ENCODE measurements around the gene PRKAG3.

Gene PRKAG3

GRCh38 chr2:218831378-218831990 is at the start of gene PRKAG3:
TSS of gene PRKAG3 (minus strand) at chr2:218831803.
- no peak within 1 kb of the TSS for H3K4me3 Mint-ChIP-seq
- no peaks in the 10 kb centered on the region for H3K4me1 Mint-ChIP-seq (ENCODE audit: low read depth)
- H3K27ac Mint-ChIP-seq = no peak within 1 kb of the TSS
- H3K9me3 Mint-ChIP-seq (ENCODE audit: low read depth) = no peaks in the 10 kb centered on the region
- no peaks in the 10 kb centered on the region for H3K36me3 Mint-ChIP-seq
- H3K27me3 Mint-ChIP-seq = peaks cover 22% of the 10 kb centered on the region

GRCh38 chr2:218880859-218881594 is 49.4 kb upstream of the PRKAG3 start:
- Mint-ChIP-seq H3K4me3 (peak overlapping the region; percentile 80), H3K27me3 (peaks cover 3% of the 10 kb centered on the region), H3K4me1 (ENCODE audit: low read depth) (peaks cover 58% of the 10 kb centered on the region), H3K36me3 (no peaks in the 10 kb centered on the region), H3K27ac (peak overlapping the region; percentile 46), H3K9me3 (ENCODE audit: low read depth) (no peaks in the 10 kb centered on the region)

- Mint-ChIP-seq H3K4me3 (peak within 1 kb of the TSS; percentile 84), H3K36me3 (no peaks in the 10 kb centered on the region), H3K27ac (peak within 1 kb of the TSS; percentile 75), H3K27me3 (peaks cover 5% of the 10 kb centered on the region), H3K9me3 (ENCODE audit: low read depth) (no peaks in the 10 kb centered on the region), H3K4me1 (ENCODE audit: low read depth) (peaks cover 53% of the 10 kb centered on the region)
Observed at GRCh38 chr2:218880102-218880858, 48.7 kb upstream of the PRKAG3 start, which contains the start of gene WNT10A. TSS of gene WNT10A (plus strand) at chr2:218880852. CDS start at chr2:218880996, 144 bp downstream.

GRCh38 chr2:218879776-218880101 is 48.1 kb upstream of the PRKAG3 start:
- H3K4me1 Mint-ChIP-seq (ENCODE audit: low read depth) = peaks cover 50% of the 10 kb centered on the region
- H3K27ac Mint-ChIP-seq = peak overlapping the region; percentile 58
- H3K4me3 Mint-ChIP-seq = peak overlapping the region; percentile 84
- H3K27me3 Mint-ChIP-seq = peaks cover 6% of the 10 kb centered on the region
- no peaks in the 10 kb centered on the region for H3K9me3 Mint-ChIP-seq (ENCODE audit: low read depth)
- no peaks in the 10 kb centered on the region for H3K36me3 Mint-ChIP-seq

- Mint-ChIP-seq H3K9me3 (ENCODE audit: low read depth) (no peaks in the 10 kb centered on the region), H3K36me3 (no peaks in the 10 kb centered on the region), H3K27ac (peak overlapping the region; percentile 58), H3K4me1 (ENCODE audit: low read depth) (peaks cover 47% of the 10 kb centered on the region), H3K27me3 (peaks cover 12% of the 10 kb centered on the region), H3K4me3 (peak overlapping the region; percentile 84)
Observed at GRCh38 chr2:218878926-218879761, 47.5 kb upstream of the PRKAG3 start.

- H3K27me3 Mint-ChIP-seq = peaks cover 12% of the 10 kb centered on the region
- no peak overlapping the region for H3K27ac Mint-ChIP-seq
- H3K4me3 Mint-ChIP-seq = no peak overlapping the region
- no peaks in the 10 kb centered on the region for H3K36me3 Mint-ChIP-seq
- peaks cover 48% of the 10 kb centered on the region for H3K4me1 Mint-ChIP-seq (ENCODE audit: low read depth)
- no peaks in the 10 kb centered on the region for H3K9me3 Mint-ChIP-seq (ENCODE audit: low read depth)
Observed at GRCh38 chr2:218878486-218878885, 46.9 kb upstream of the PRKAG3 start.

- Mint-ChIP-seq H3K4me3 (no peak overlapping the region), H3K27me3 (peaks cover 15% of the 10 kb centered on the region), H3K4me1 (ENCODE audit: low read depth) (peaks cover 48% of the 10 kb centered on the region), H3K9me3 (ENCODE audit: low read depth) (no peaks in the 10 kb centered on the region), H3K36me3 (no peaks in the 10 kb centered on the region), H3K27ac (no peak overlapping the region)
Observed at GRCh38 chr2:218877891-218878290, 46.3 kb upstream of the PRKAG3 start.

- Mint-ChIP-seq H3K9me3 (ENCODE audit: low read depth) (no peaks in the 10 kb centered on the region), H3K4me3 (no peak overlapping the region), H3K27ac (no peak overlapping the region), H3K4me1 (ENCODE audit: low read depth) (peaks cover 46% of the 10 kb centered on the region), H3K36me3 (no peaks in the 10 kb centered on the region), H3K27me3 (peaks cover 14% of the 10 kb centered on the region)
Observed at GRCh38 chr2:218877331-218877730, 45.7 kb upstream of the PRKAG3 start.

GRCh38 chr2:218876562-218877219 is 45.1 kb upstream of the PRKAG3 start:
- H3K36me3 Mint-ChIP-seq = no peaks in the 10 kb centered on the region
- no peak overlapping the region for H3K4me3 Mint-ChIP-seq
- no peak overlapping the region for H3K27ac Mint-ChIP-seq
- H3K4me1 Mint-ChIP-seq (ENCODE audit: low read depth) = peaks cover 48% of the 10 kb centered on the region
- H3K27me3 Mint-ChIP-seq = peaks cover 19% of the 10 kb centered on the region
- H3K9me3 Mint-ChIP-seq (ENCODE audit: low read depth) = no peaks in the 10 kb centered on the region

GRCh38 chr2:218875692-218876246 is 44.2 kb upstream of the PRKAG3 start:
- Mint-ChIP-seq H3K4me3 (no peak overlapping the region), H3K36me3 (no peaks in the 10 kb centered on the region), H3K27me3 (peaks cover 20% of the 10 kb centered on the region), H3K27ac (no peak overlapping the region), H3K4me1 (ENCODE audit: low read depth) (peaks cover 42% of the 10 kb centered on the region), H3K9me3 (ENCODE audit: low read depth) (no peaks in the 10 kb centered on the region)

GRCh38 chr2:218873359-218874194 is 42.0 kb upstream of the PRKAG3 start:
- Mint-ChIP-seq H3K4me1 (ENCODE audit: low read depth) (peaks cover 34% of the 10 kb centered on the region), H3K27ac (no peak overlapping the region), H3K27me3 (peaks cover 20% of the 10 kb centered on the region), H3K9me3 (ENCODE audit: low read depth) (no peaks in the 10 kb centered on the region), H3K36me3 (no peaks in the 10 kb centered on the region), H3K4me3 (peak overlapping the region; percentile 69)

GRCh38 chr2:218872645-218873358 is 41.2 kb upstream of the PRKAG3 start:
- Mint-ChIP-seq H3K4me3 (peak overlapping the region; percentile 69), H3K36me3 (no peaks in the 10 kb centered on the region), H3K9me3 (ENCODE audit: low read depth) (no peaks in the 10 kb centered on the region), H3K27ac (no peak overlapping the region), H3K4me1 (ENCODE audit: low read depth) (peaks cover 31% of the 10 kb centered on the region), H3K27me3 (peaks cover 20% of the 10 kb centered on the region)
